CD4-positive, alpha-beta T cell treated with Interleukin-4 for 1 hour (primary cell): ENCODE results near the gene LDHAL6B.

Experiments
- DNase-seq, 2 donors: peaks; one replicate each; pipeline ENCODE4 v3.0.0-alpha.2; 2020 to 2022

The LDHAL6B gene

GRCh38 chr15:59178151-59178695 lies 28.4 kb upstream of the LDHAL6B start:
- no peak for DNase-seq

- DNase-seq: no peak
These were observed 26.9 kb upstream of the LDHAL6B start for GRCh38 chr15:59179717-59180116.

GRCh38 chr15:59180945-59181600 lies 25.6 kb upstream of the LDHAL6B start:
- no peak for DNase-seq

- DNase-seq: peak; percentile 7 to 37
These were observed 20.9 kb upstream of the LDHAL6B start for GRCh38 chr15:59185725-59186124.

- DNase-seq: no peak
These were observed 20.1 kb upstream of the LDHAL6B start for GRCh38 chr15:59186501-59186900.

- DNase-seq: no peak
These were observed 17.4 kb upstream of the LDHAL6B start for GRCh38 chr15:59189241-59189640.

GRCh38 chr15:59190291-59190690 lies 16.4 kb upstream of the LDHAL6B start:
- no peak for DNase-seq

- DNase-seq: no peak
These were observed 14.8 kb upstream of the LDHAL6B start for GRCh38 chr15:59191855-59192237.

- no peak for DNase-seq
These were observed 11.9 kb upstream of the LDHAL6B start for GRCh38 chr15:59194639-59195325.

GRCh38 chr15:59196416-59196815 lies 10.2 kb upstream of the LDHAL6B start:
- DNase-seq: no peak

- DNase-seq: no peak
These were observed 9.2 kb upstream of the LDHAL6B start for GRCh38 chr15:59197454-59197853.

- no peak for DNase-seq
These were observed 6.8 kb upstream of the LDHAL6B start for GRCh38 chr15:59199626-59200465.

GRCh38 chr15:59200560-59200959 lies 6.1 kb upstream of the LDHAL6B start:
- no peak for DNase-seq

GRCh38 chr15:59203008-59203407 lies 3.6 kb upstream of the LDHAL6B start:
- DNase-seq: no peak

- DNase-seq: no peak
These were observed 3.0 kb upstream of the LDHAL6B start for GRCh38 chr15:59203657-59204056.

GRCh38 chr15:59205839-59206622 lies 612 bp upstream of the LDHAL6B start:
- DNase-seq: no peak

- DNase-seq: no peak
These were observed 2.1 kb downstream of the LDHAL6B start for GRCh38 chr15:59208613-59209249.

- no peak for DNase-seq
These were observed 3.5 kb downstream of the LDHAL6B start for GRCh38 chr15:59210186-59210585.

GRCh38 chr15:59216911-59217310 lies 10.3 kb downstream of the LDHAL6B start:
- no peak for DNase-seq

GRCh38 chr15:59217876-59218498 lies 11.3 kb downstream of the LDHAL6B start:
- no peak for DNase-seq

GRCh38 chr15:59218710-59219109 lies 12.1 kb downstream of the LDHAL6B start:
- DNase-seq: no peak
